ENCODE measurements around the gene NEUROD2. TPM values are rescaled to one million over a fixed set of nuclear protein-coding genes. Genes with fewer than 3 reads are reported as not detected.

Gene NEUROD2
- total RNA-seq, 1 experiment from 2014 or later = not detected

GRCh38 chr17:39607057-39607850, 466 bp downstream of the NEUROD2 start:
- peaks cover 80% of the 10 kb centered on the region for H3K27me3 ChIP-seq (replicated peaks)
- H3K27ac ChIP-seq = no peak overlapping the region
- no peaks in the 10 kb centered on the region for H3K9me3 ChIP-seq (replicated peaks)
- DNase-seq (ENCODE audit: low read depth in 1 of 2, low spot score in 2 of 2) = no peak
- H3K4me3 ChIP-seq = no peak overlapping the region
- H3K4me1 ChIP-seq (replicated peaks) = peaks cover 3% of the 10 kb centered on the region; the same call in 1 of the 2 replicates
- no peaks in the 10 kb centered on the region for H3K36me3 ChIP-seq

GRCh38 chr17:39606434-39607056, 1.2 kb downstream of the NEUROD2 start:
- no peak for DNase-seq (ENCODE audit: low read depth in 1 of 2, low spot score in 2 of 2)
- Histone ChIP-seq H3K27me3 (replicated peaks) (peaks cover 86% of the 10 kb centered on the region), H3K27ac (no peak overlapping the region), H3K9me3 (replicated peaks) (no peaks in the 10 kb centered on the region), H3K36me3 (no peaks in the 10 kb centered on the region), H3K4me3 (no peak overlapping the region), H3K4me1 (replicated peaks) (peaks cover 3% of the 10 kb centered on the region; the same call in 1 of the 2 replicates)

GRCh38 chr17:39605492-39606433, 2.0 kb downstream of the NEUROD2 start:
- Histone ChIP-seq H3K4me1 (replicated peaks) (peaks cover 3% of the 10 kb centered on the region; the same call in 1 of the 2 replicates), H3K27ac (no peak overlapping the region), H3K9me3 (replicated peaks) (no peaks in the 10 kb centered on the region), H3K4me3 (no peak overlapping the region), H3K27me3 (replicated peaks) (peaks cover 88% of the 10 kb centered on the region), H3K36me3 (no peaks in the 10 kb centered on the region)
- no peak for DNase-seq (ENCODE audit: low read depth in 1 of 2, low spot score in 2 of 2)

GRCh38 chr17:39604911-39605491, 2.7 kb downstream of the NEUROD2 start:
- Histone ChIP-seq H3K4me3 (no peak overlapping the region), H3K9me3 (replicated peaks) (no peaks in the 10 kb centered on the region), H3K4me1 (replicated peaks) (peaks cover 3% of the 10 kb centered on the region; the same call in 1 of the 2 replicates), H3K27ac (no peak overlapping the region), H3K36me3 (no peaks in the 10 kb centered on the region), H3K27me3 (replicated peaks) (peaks cover 92% of the 10 kb centered on the region)
- no peak for DNase-seq (ENCODE audit: low read depth in 1 of 2, low spot score in 2 of 2)

GRCh38 chr17:39603304-39604016, 4.3 kb downstream of the NEUROD2 start:
- peaks cover 3% of the 10 kb centered on the region; the same call in 1 of the 2 replicates for H3K4me1 ChIP-seq (replicated peaks)
- no peak overlapping the region for H3K4me3 ChIP-seq
- no peaks in the 10 kb centered on the region for H3K9me3 ChIP-seq (replicated peaks)
- no peak overlapping the region for H3K27ac ChIP-seq
- H3K27me3 ChIP-seq (replicated peaks) = peaks cover 92% of the 10 kb centered on the region
- no peak for DNase-seq (ENCODE audit: low read depth in 1 of 2, low spot score in 2 of 2)
- H3K36me3 ChIP-seq = no peaks in the 10 kb centered on the region

GRCh38 chr17:39602533-39603303, 5.0 kb downstream of the NEUROD2 start:
- Histone ChIP-seq H3K36me3 (no peaks in the 10 kb centered on the region), H3K4me1 (replicated peaks) (peaks cover 3% of the 10 kb centered on the region; the same call in 1 of the 2 replicates), H3K4me3 (no peak overlapping the region), H3K27me3 (replicated peaks) (peaks cover 97% of the 10 kb centered on the region), H3K9me3 (replicated peaks) (no peaks in the 10 kb centered on the region), H3K27ac (no peak overlapping the region)
- DNase-seq (ENCODE audit: low read depth in 1 of 2, low spot score in 2 of 2) = no peak

- Histone ChIP-seq H3K4me1 (replicated peaks) (peaks cover 3% of the 10 kb centered on the region; the same call in 1 of the 2 replicates), H3K9me3 (replicated peaks) (no peaks in the 10 kb centered on the region), H3K27ac (no peak overlapping the region), H3K27me3 (replicated peaks) (peaks cover 98% of the 10 kb centered on the region), H3K36me3 (no peaks in the 10 kb centered on the region), H3K4me3 (no peak overlapping the region)
- no peak for DNase-seq (ENCODE audit: low read depth in 1 of 2, low spot score in 2 of 2)
Observed at GRCh38 chr17:39601758-39602532, 5.8 kb downstream of the NEUROD2 start.

GRCh38 chr17:39600997-39601597, 6.6 kb downstream of the NEUROD2 start:
- no peak overlapping the region for H3K4me3 ChIP-seq
- 0 out of 2 replicates have a peak, but pooled peaks cover 3% of the 10 kb centered on the region for H3K4me1 ChIP-seq (replicated peaks)
- peaks cover 98% of the 10 kb centered on the region for H3K27me3 ChIP-seq (replicated peaks)
- no peak for DNase-seq (ENCODE audit: low read depth in 1 of 2, low spot score in 2 of 2)
- H3K9me3 ChIP-seq (replicated peaks) = no peaks in the 10 kb centered on the region
- H3K27ac ChIP-seq = no peak overlapping the region
- no peaks in the 10 kb centered on the region for H3K36me3 ChIP-seq

GRCh38 chr17:39600288-39600996, 7.3 kb downstream of the NEUROD2 start:
- no peaks in the 10 kb centered on the region for H3K4me1 ChIP-seq (replicated peaks)
- no peaks in the 10 kb centered on the region for H3K9me3 ChIP-seq (replicated peaks)
- no peak overlapping the region for H3K4me3 ChIP-seq
- H3K36me3 ChIP-seq = no peaks in the 10 kb centered on the region
- DNase-seq (ENCODE audit: low read depth in 1 of 2, low spot score in 2 of 2) = no peak
- H3K27ac ChIP-seq = no peak overlapping the region
- peaks cover 96% of the 10 kb centered on the region for H3K27me3 ChIP-seq (replicated peaks)

GRCh38 chr17:39599665-39600231, 8.0 kb downstream of the NEUROD2 start:
- no peaks in the 10 kb centered on the region for H3K4me1 ChIP-seq (replicated peaks)
- H3K27me3 ChIP-seq (replicated peaks) = peaks cover 96% of the 10 kb centered on the region
- no peak overlapping the region for H3K27ac ChIP-seq
- H3K9me3 ChIP-seq (replicated peaks) = no peaks in the 10 kb centered on the region
- DNase-seq (ENCODE audit: low read depth in 1 of 2, low spot score in 2 of 2) = no peak
- no peaks in the 10 kb centered on the region for H3K36me3 ChIP-seq
- no peak overlapping the region for H3K4me3 ChIP-seq
